Measurements from ENCODE around the gene RAB12.
A peak's percentile ranks its signal among the peaks of the same experiment; 100 is the strongest.

RAB12 gene

DNA sequence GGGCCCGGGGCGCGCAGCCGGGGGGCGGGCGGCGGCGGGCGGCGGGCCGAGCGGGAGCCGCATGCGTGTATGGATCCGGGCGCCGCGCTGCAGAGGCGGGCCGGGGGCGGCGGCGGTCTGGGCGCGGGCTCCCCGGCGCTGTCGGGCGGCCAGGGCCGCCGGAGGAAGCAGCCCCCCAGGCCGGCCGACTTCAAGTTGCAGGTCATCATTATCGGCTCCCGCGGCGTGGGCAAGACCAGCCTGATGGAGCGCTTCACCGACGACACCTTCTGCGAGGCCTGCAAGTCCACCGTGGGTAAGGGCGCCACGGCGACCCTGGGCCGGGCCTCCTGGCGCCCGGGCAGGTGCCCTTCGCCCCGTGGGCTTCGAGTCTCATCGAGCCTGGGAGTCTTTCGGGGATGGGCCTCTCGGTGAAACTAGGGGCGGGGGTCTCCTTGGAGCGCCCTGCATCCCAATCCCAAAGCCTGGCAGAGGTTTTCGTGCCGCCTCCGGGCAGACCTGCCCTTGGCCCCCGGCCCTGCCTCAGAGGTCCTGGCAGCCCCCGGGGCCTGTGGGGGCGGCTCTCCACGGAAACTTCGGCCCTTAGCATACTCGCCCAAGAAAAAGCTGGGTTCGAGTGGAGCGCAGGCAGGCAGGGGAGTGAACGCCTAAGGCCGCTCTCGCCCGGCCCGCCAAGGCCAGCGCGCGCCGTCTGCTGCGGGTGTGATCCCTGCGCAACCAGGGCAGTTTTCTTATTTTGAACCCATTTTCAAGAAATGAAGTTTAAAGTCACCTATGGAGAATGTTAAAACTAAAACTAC is 622 bp downstream of the RAB12 start:
- Histone ChIP-seq H3K27me3 (ENCODE audit: control insufficient read depth, low read length) (no peaks in the 10 kb centered on the region), H3K4me2 (ENCODE audit: low read length) (peak overlapping the region; percentile 90), H3K9me2 (replicated peaks; ENCODE audit: control insufficient read depth, low read length) (no peaks in the 10 kb centered on the region), H3K79me2 (ENCODE audit: control insufficient read depth, low read length) (peaks cover 53% of the 10 kb centered on the region), H3K27ac (ENCODE audit: low read depth, low read length) (peak overlapping the region; percentile 19), H3F3A (ENCODE audit: control insufficient read depth, insufficient read depth) (peaks cover 18% of the 10 kb centered on the region), H3K4me1 (ENCODE audit: control insufficient read depth, low read length) (peaks cover 78% of the 10 kb centered on the region), H3K36me3 (ENCODE audit: control insufficient read depth, low read length) (peaks cover 39% of the 10 kb centered on the region), H4K20me1 (ENCODE audit: control insufficient read depth, insufficient read depth, low read depth, low read length) (peaks cover 33% of the 10 kb centered on the region; the same call in 1 of the 2 replicates), H3K9me3 (ENCODE audit: control insufficient read depth, insufficient read depth, low read length) (no peaks in the 10 kb centered on the region), H3K4me3 (ENCODE audit: low read length) (peak overlapping the region; percentile 92)
- TF ChIP-seq, protein P1, sequence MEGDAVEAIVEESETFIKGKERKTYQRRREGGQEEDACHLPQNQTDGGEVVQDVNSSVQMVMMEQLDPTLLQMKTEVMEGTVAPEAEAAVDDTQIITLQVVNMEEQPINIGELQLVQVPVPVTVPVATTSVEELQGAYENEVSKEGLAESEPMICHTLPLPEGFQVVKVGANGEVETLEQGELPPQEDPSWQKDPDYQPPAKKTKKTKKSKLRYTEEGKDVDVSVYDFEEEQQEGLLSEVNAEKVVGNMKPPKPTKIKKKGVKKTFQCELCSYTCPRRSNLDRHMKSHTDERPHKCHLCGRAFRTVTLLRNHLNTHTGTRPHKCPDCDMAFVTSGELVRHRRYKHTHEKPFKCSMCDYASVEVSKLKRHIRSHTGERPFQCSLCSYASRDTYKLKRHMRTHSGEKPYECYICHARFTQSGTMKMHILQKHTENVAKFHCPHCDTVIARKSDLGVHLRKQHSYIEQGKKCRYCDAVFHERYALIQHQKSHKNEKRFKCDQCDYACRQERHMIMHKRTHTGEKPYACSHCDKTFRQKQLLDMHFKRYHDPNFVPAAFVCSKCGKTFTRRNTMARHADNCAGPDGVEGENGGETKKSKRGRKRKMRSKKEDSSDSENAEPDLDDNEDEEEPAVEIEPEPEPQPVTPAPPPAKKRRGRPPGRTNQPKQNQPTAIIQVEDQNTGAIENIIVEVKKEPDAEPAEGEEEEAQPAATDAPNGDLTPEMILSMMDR (IDR thresholded peaks at IDR 0.05; ENCODE audit: low read depth, low read length, poor library complexity, severe bottlenecking) = no peak
- no peak for TF ChIP-seq EZH2phosphoT487 (IDR thresholded peaks at IDR 0.05; ENCODE audit: borderline replicate concordance, low read length)

DNA sequence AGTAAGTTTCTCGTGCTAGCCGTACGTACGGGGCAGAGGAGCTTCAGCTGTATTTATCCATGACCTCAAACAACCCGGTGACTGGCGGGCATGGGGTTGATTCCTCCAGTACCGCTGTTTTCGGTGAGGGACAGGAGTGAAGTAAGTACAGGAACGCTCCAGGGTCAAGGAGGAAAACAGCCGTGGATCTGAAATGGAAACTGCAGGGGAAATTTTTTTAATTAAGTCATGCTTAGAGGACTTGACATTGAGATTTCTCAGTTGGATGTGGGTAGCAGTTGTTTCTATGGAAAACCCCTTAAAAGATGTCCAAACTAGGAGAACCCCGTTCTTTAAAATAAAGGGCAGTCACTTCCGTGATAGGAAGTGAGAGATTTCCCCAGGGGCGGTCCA is 1.2 kb downstream of the RAB12 start:
- peak overlapping the region; percentile 92 for H3K4me3 ChIP-seq (ENCODE audit: low read length)
- H3K9me3 ChIP-seq (ENCODE audit: control insufficient read depth, insufficient read depth, low read length) = no peaks in the 10 kb centered on the region
- H3K79me2 ChIP-seq (ENCODE audit: control insufficient read depth, low read length) = peaks cover 59% of the 10 kb centered on the region
- peaks cover 45% of the 10 kb centered on the region for H3K36me3 ChIP-seq (ENCODE audit: control insufficient read depth, low read length)
- H3F3A ChIP-seq (ENCODE audit: control insufficient read depth, insufficient read depth) = peaks cover 18% of the 10 kb centered on the region
- H3K9me2 ChIP-seq (replicated peaks; ENCODE audit: control insufficient read depth, low read length) = no peaks in the 10 kb centered on the region
- peak overlapping the region; percentile 19; the same call in 1 of the 2 replicates for H3K27ac ChIP-seq (ENCODE audit: low read depth, low read length)
- peaks cover 33% of the 10 kb centered on the region; the same call in 1 of the 2 replicates for H4K20me1 ChIP-seq (ENCODE audit: control insufficient read depth, insufficient read depth, low read depth, low read length)
- H3K4me2 ChIP-seq (ENCODE audit: low read length) = peak overlapping the region; percentile 90
- H3K4me1 ChIP-seq (ENCODE audit: control insufficient read depth, low read length) = peaks cover 78% of the 10 kb centered on the region
- H3K27me3 ChIP-seq (ENCODE audit: control insufficient read depth, low read length) = no peaks in the 10 kb centered on the region
- TF ChIP-seq, protein P1 (IDR thresholded peaks at IDR 0.05; ENCODE audit: low read depth, low read length, poor library complexity, severe bottlenecking) = no peak
- no peak for TF ChIP-seq EZH2phosphoT487 (IDR thresholded peaks at IDR 0.05; ENCODE audit: borderline replicate concordance, low read length)

DNA sequence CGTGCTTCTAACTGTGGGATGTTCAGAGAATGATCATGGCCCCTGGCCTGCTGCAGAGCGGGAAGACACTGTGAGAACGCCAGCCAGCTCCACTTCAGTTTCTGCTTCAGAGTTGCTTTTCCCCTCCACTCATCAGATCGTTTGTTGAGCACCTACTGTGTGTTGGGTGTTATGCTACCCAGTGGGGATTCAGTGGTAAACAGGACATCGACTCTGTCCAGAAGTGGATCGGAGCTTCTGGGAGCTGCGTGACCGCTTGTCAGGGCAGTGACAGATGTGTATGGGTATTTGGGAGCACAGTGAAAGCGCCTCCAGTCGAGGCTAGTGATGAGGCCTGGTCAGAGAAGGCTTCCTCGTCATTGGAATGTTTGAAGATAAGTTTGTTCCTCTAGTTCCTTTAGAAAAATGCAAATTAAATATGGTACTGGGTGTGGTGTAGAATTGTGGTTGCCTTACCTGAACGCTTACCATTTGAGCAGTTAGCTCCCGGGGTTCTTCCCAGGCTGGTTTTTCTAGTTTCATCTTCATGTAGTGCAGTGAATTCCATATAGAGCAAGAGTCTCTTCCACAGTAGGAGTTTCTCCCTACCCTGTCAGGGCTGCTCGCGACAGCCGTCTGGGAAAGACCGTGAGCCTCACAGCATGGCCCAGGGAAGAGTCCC is 2.8 kb downstream of the RAB12 start:
- Histone ChIP-seq H3K9me2 (replicated peaks; ENCODE audit: control insufficient read depth, low read length) (no peaks in the 10 kb centered on the region), H3K4me2 (ENCODE audit: low read length) (peak overlapping the region; percentile 90), H3K27me3 (ENCODE audit: control insufficient read depth, low read length) (no peaks in the 10 kb centered on the region), H3F3A (ENCODE audit: control insufficient read depth, insufficient read depth) (peaks cover 16% of the 10 kb centered on the region), H3K79me2 (ENCODE audit: control insufficient read depth, low read length) (peaks cover 75% of the 10 kb centered on the region), H4K20me1 (ENCODE audit: control insufficient read depth, insufficient read depth, low read depth, low read length) (peaks cover 37% of the 10 kb centered on the region), H3K36me3 (ENCODE audit: control insufficient read depth, low read length) (peaks cover 60% of the 10 kb centered on the region), H3K4me1 (ENCODE audit: control insufficient read depth, low read length) (peaks cover 62% of the 10 kb centered on the region), H3K27ac (ENCODE audit: low read depth, low read length) (no peak overlapping the region), H3K4me3 (ENCODE audit: low read length) (peak overlapping the region; percentile 92), H3K9me3 (ENCODE audit: control insufficient read depth, insufficient read depth, low read length) (no peaks in the 10 kb centered on the region)
- no peak for TF ChIP-seq EZH2phosphoT487 (IDR thresholded peaks at IDR 0.05; ENCODE audit: borderline replicate concordance, low read length)
- TF ChIP-seq, protein P1 (IDR thresholded peaks at IDR 0.05; ENCODE audit: low read depth, low read length, poor library complexity, severe bottlenecking) = no peak

Data from DOHH2 (cell line).